Right lung (tissue), 5 donors: Measurements from ENCODE around the gene REXO2. TPM values are rescaled to one million over a fixed set of nuclear protein-coding genes. Genes with fewer than 3 reads are reported as not detected.

Experiments
- DNase-seq, 2 donors: peaks; one replicate each; pipeline ENCODE4 v3.0.0-alpha.2; 2013
- polyA plus RNA-seq, 5 donors: library from polyadenylated mRNA; unstranded; fragments of 120-200 nt; gene quantifications; one replicate each; pipeline versions ENCODE4 v1.2.1 to v1.2.3, GENCODE V29; 2013; ENCODE audit warnings: inconsistent platforms in 1 of 5, low replicate concordance in 1 of 5; ENCODE audit not compliant: insufficient read length in 5 of 5, insufficient read depth in 1 of 5

The REXO2 gene
- polyA plus RNA-seq, 5 donors, result 65.4 to 99.2 (median 85.0) TPM

GRCh38 chr11:114438303-114438702, 964 bp upstream of the REXO2 start:
- peak in 1 of 2 donors; percentile 17 for DNase-seq

GRCh38 chr11:114440121-114440860, 1.0 kb downstream of the REXO2 start:
- DNase-seq, result peak; percentile 13 to 32

GRCh38 chr11:114440971-114441763, 1.9 kb downstream of the REXO2 start:
- DNase-seq, result no peak

GRCh38 chr11:114441921-114442320, 2.7 kb downstream of the REXO2 start:
- DNase-seq, result no peak

- DNase-seq, result no peak
Observed at GRCh38 chr11:114442536-114442935, 3.3 kb downstream of the REXO2 start.

- no peak for DNase-seq
Observed at GRCh38 chr11:114447444-114447843, 8.2 kb downstream of the REXO2 start.

GRCh38 chr11:114447892-114448291, 8.6 kb downstream of the REXO2 start:
- no peak for DNase-seq

- DNase-seq, result no peak
Observed at GRCh38 chr11:114448749-114449482, 9.6 kb downstream of the REXO2 start.

- no peak for DNase-seq
Observed at GRCh38 chr11:114449845-114450244, 10.6 kb downstream of the REXO2 start.

- DNase-seq, result no peak
Observed at GRCh38 chr11:114452399-114452798, 13.1 kb downstream of the REXO2 start.

- no peak for DNase-seq
Observed at GRCh38 chr11:114463999-114464398, 24.7 kb downstream of the REXO2 start.

- no peak for DNase-seq
Observed at GRCh38 chr11:114466742-114467141, 27.5 kb downstream of the REXO2 start.

GRCh38 chr11:114472661-114473060, 33.4 kb downstream of the REXO2 start:
- DNase-seq, result no peak

- DNase-seq, result no peak
Observed at GRCh38 chr11:114478001-114478410, 38.7 kb downstream of the REXO2 start.

- DNase-seq, result no peak
Observed at GRCh38 chr11:114478768-114479167, 39.5 kb downstream of the REXO2 start.

- DNase-seq, result no peak
Observed at GRCh38 chr11:114479331-114479730, 40.1 kb downstream of the REXO2 start.

GRCh38 chr11:114482114-114482513, 42.8 kb downstream of the REXO2 start:
- no peak for DNase-seq

GRCh38 chr11:114483929-114484328, 44.7 kb downstream of the REXO2 start:
- no peak for DNase-seq

GRCh38 chr11:114496915-114497314, 57.6 kb downstream of the REXO2 start:
- no peak for DNase-seq

GRCh38 chr11:114499756-114500155, 60.5 kb downstream of the REXO2 start:
- DNase-seq, result no peak
